Liver (tissue), 9 donors: ENCODE results near the gene NOS2. TPM values are rescaled to one million over a fixed set of nuclear protein-coding genes. Genes with fewer than 3 reads are reported as not detected.

Experiments
- DNase-seq: peaks from one replicate; pipeline ENCODE4 v3.0.0-alpha.2; 2017; ENCODE audit warnings: low spot score
- H3K27ac ChIP-seq, 2 donors: one replicate each; pipeline ENCODE4 v1.7.0; 2013; ENCODE audit warnings: inconsistent platforms in 2 of 2, low read length in 2 of 2, control low read depth in 1 of 2, low read depth in 1 of 2, mild to moderate bottlenecking in 1 of 2
- H3K27me3 ChIP-seq, 4 donors: one replicate each; pipeline versions ENCODE4 v1.6.1 to v1.7.0; 2013; ENCODE audit warnings: low read length in 3 of 4, inconsistent platforms in 1 of 4, mild to moderate bottlenecking in 1 of 4, moderate library complexity in 1 of 4; ENCODE audit not compliant: control insufficient read depth in 4 of 4, insufficient read depth in 4 of 4
- H3K36me3 ChIP-seq, 4 donors: one replicate each; pipeline versions ENCODE4 v1.6.1 to v1.7.0; 2013; ENCODE audit warnings: low read length in 3 of 4, mild to moderate bottlenecking in 3 of 4, low read depth in 1 of 4, moderate library complexity in 1 of 4; ENCODE audit not compliant: control insufficient read depth in 4 of 4, insufficient read depth in 3 of 4
- H3K4me1 ChIP-seq, 4 donors: one replicate each; pipeline versions ENCODE4 v1.6.1 to v1.7.0; 2013; ENCODE audit warnings: low read length in 3 of 4, mild to moderate bottlenecking in 3 of 4, moderate library complexity in 1 of 4; ENCODE audit not compliant: control insufficient read depth in 4 of 4, insufficient read depth in 4 of 4
- H3K4me3 ChIP-seq, 3 donors: one replicate each; pipeline versions ENCODE4 v1.6.1 to v1.7.0; 2013; ENCODE audit warnings: low read length in 3 of 3, control low read depth in 1 of 3, low read depth in 1 of 3, mild to moderate bottlenecking in 1 of 3
- H3K9ac ChIP-seq, 2 donors: one replicate each; pipeline ENCODE4 v1.7.0; 2013; ENCODE audit warnings: low read length in 2 of 2, mild to moderate bottlenecking in 2 of 2, moderate library complexity in 2 of 2, control low read depth in 1 of 2, low read depth in 1 of 2
- H3K9me3 ChIP-seq, 4 donors: one replicate each; pipeline versions ENCODE4 v1.6.1 to v1.7.0; 2013; ENCODE audit warnings: low read length in 3 of 4; ENCODE audit not compliant: control insufficient read depth in 4 of 4
- EGR1 ChIP-seq, 2 donors: IDR thresholded peaks; 2 replicates each; pipeline ENCODE4 v1.6.1; 2016 to 2018; ENCODE audit warnings: antibody characterized with exemption in 2 of 2, low read depth in 2 of 2
- FOXA1 ChIP-seq: IDR thresholded peaks from 2 replicates; pipeline ENCODE4 v1.6.1; 2016; ENCODE audit warnings: antibody characterized with exemption
- FOXA2 ChIP-seq: IDR thresholded peaks from 2 replicates; pipeline ENCODE4 v1.6.1; 2016; ENCODE audit warnings: antibody characterized with exemption
- GABPA ChIP-seq, 2 donors: IDR thresholded peaks in 1 of 2; conservative IDR thresholded peaks in 1 of 2; 2 replicates each; pipeline ENCODE4 v1.6.1; 2016; ENCODE audit warnings: antibody characterized with exemption in 2 of 2, mild to moderate bottlenecking in 1 of 2, moderate library complexity in 1 of 2
- HNF4A ChIP-seq, 2 donors: conservative IDR thresholded peaks; 2 replicates each; pipeline ENCODE4 v1.6.1; 2016; ENCODE audit warnings: antibody characterized with exemption in 2 of 2, mild to moderate bottlenecking in 2 of 2
- HNF4G ChIP-seq: IDR thresholded peaks from 2 replicates; pipeline ENCODE4 v1.6.1; 2016; ENCODE audit warnings: antibody characterized with exemption
- JUND ChIP-seq, 2 donors: IDR thresholded peaks; 2 replicates each; pipeline ENCODE4 v1.6.1; 2016; ENCODE audit warnings: antibody characterized with exemption in 2 of 2
- NR2F2 ChIP-seq: IDR thresholded peaks from 2 replicates; pipeline ENCODE4 v1.6.1; 2016; ENCODE audit warnings: antibody characterized with exemption
- RAD21 ChIP-seq, 2 donors: IDR thresholded peaks; 2 replicates each; pipeline ENCODE4 v1.6.1; 2016; ENCODE audit warnings: antibody characterized with exemption in 2 of 2, mild to moderate bottlenecking in 2 of 2
- RXRA ChIP-seq, 2 donors: IDR thresholded peaks; 2 replicates each; pipeline ENCODE4 v1.6.1; 2017 to 2018; ENCODE audit warnings: antibody characterized with exemption in 2 of 2, mild to moderate bottlenecking in 1 of 2
- SP1 ChIP-seq: IDR thresholded peaks from 2 replicates; pipeline ENCODE4 v1.6.1; 2018; ENCODE audit warnings: antibody characterized with exemption, mild to moderate bottlenecking
- WGBS: extraction: QIAGEN DNeasy Blood & Tissue Kit; methylation state at CpG from one replicate; pipeline ENCODE4 v1.1.7; 2013; 5-methylcytosine and 5-hydroxymethylcytosine counted together
- polyA plus RNA-seq, 2 donors: library from polyadenylated mRNA; stranded (reverse) in 1 of 2; unstranded in 1 of 2; fragments of 200-250 nt in 1 of 2; fragments of >200 nt in 1 of 2; fragmentation: Nextera tagmentation in 1 of 2; extraction: Ambion mirVana in 1 of 2; gene quantifications; one replicate each; pipeline versions ENCODE4 v1.2.1 to v1.2.3, GENCODE V29; 2013 to 2015
- total RNA-seq, 2 donors: library from RNA; depleted of rRNA; stranded (reverse); fragments of >200 nt; gene quantifications; one replicate each; pipeline ENCODE4 v1.2.3, GENCODE V29; 2014
- TF ChIP-seq, protein P1 (sequence below): IDR thresholded peaks from 2 replicates; pipeline ENCODE4 v1.6.1; 2016; ENCODE audit warnings: antibody characterized with exemption
- TF ChIP-seq, protein P2 (sequence below): IDR thresholded peaks from 2 replicates; pipeline ENCODE4 v1.6.1; 2016; ENCODE audit warnings: antibody characterized with exemption, mild to moderate bottlenecking
- TF ChIP-seq, protein P3 (sequence below): IDR thresholded peaks from 2 replicates; pipeline ENCODE4 v1.6.1; 2016; ENCODE audit warnings: antibody characterized with exemption
- TF ChIP-seq, protein P4 (sequence below): IDR thresholded peaks from 2 replicates; pipeline ENCODE4 v1.6.1; 2016; ENCODE audit warnings: antibody characterized with exemption
- TF ChIP-seq, protein P5 (sequence below): fragments of 150-350 bp; IDR thresholded peaks from 2 replicates; pipeline ENCODE4 v1.5.1; 2017; ENCODE audit warnings: improper control_type of control experiment, low read depth, low read length; ENCODE audit not compliant: missing input control
- donor health status: healthy.
- donor health status: healthy.
- donor health status: healthy.
- donor health status: healthy.
- donor health status: healthy.

NOS2 gene
- total and polyA plus RNA-seq, 4 donors = under 0.01 to 0.01 TPM; not detected in 2

DNA sequence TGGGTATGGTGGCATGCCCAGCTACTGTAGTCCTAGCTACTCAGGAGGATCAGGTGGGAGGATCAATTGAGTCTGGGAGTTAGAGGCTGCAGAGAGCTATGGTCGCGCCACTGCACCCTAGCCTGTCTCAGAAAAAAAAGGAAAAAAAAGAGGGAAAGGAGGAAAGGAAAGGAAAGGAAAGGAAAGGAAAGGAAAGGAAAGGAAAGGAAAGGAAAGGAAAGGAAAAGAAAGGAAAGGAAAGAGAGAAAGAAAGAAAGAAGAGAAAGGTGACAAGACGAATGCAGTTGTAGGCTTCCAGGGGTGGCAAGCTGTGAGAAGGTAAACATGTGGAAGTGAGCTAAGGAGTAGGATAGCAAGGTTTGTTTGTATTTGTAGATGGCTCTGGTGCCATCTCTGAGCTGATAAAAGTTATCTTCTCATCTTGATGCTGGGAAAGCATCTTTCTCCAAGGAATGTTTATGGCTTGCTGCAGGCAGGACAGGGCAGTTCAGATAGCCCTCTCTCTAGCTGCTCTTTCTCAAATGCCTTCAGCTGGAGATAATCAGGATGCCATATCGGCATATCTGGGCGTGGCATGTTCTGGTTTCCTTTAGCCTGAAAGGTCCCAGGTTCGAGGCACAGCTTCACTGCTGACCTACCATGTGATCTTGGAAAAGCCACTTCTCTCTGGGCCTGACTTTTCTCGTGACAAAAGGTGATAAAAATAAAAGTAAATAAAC lies 2.8 kb upstream of the NOS2 start:
- H3K4me1 ChIP-seq = peaks cover 0 to 15% (median 9%) of the 10 kb centered on the region in 4 donors
- 81% methylated on average over 7 of the region's 7 CpGs for WGBS
- no peak overlapping the region for H3K27ac ChIP-seq
- H3K9ac ChIP-seq = no peak overlapping the region
- H3K9me3 ChIP-seq = no peaks in the 10 kb centered on the region
- no peaks in the 10 kb centered on the region for H3K27me3 ChIP-seq
- DNase-seq = no peak
- H3K4me3 ChIP-seq = no peak overlapping the region
- TF ChIP-seq, protein P1, sequence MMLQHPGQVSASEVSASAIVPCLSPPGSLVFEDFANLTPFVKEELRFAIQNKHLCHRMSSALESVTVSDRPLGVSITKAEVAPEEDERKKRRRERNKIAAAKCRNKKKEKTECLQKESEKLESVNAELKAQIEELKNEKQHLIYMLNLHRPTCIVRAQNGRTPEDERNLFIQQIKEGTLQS = no peak
- TF ChIP-seq NR2F2 = no peak
- TF ChIP-seq FOXA1 = no peak
- no peak for TF ChIP-seq JUND (IDR thresholded peaks at IDR 0.05)
- TF ChIP-seq RAD21 (IDR thresholded peaks at IDR 0.05) = no peak
- TF ChIP-seq, protein P2, sequence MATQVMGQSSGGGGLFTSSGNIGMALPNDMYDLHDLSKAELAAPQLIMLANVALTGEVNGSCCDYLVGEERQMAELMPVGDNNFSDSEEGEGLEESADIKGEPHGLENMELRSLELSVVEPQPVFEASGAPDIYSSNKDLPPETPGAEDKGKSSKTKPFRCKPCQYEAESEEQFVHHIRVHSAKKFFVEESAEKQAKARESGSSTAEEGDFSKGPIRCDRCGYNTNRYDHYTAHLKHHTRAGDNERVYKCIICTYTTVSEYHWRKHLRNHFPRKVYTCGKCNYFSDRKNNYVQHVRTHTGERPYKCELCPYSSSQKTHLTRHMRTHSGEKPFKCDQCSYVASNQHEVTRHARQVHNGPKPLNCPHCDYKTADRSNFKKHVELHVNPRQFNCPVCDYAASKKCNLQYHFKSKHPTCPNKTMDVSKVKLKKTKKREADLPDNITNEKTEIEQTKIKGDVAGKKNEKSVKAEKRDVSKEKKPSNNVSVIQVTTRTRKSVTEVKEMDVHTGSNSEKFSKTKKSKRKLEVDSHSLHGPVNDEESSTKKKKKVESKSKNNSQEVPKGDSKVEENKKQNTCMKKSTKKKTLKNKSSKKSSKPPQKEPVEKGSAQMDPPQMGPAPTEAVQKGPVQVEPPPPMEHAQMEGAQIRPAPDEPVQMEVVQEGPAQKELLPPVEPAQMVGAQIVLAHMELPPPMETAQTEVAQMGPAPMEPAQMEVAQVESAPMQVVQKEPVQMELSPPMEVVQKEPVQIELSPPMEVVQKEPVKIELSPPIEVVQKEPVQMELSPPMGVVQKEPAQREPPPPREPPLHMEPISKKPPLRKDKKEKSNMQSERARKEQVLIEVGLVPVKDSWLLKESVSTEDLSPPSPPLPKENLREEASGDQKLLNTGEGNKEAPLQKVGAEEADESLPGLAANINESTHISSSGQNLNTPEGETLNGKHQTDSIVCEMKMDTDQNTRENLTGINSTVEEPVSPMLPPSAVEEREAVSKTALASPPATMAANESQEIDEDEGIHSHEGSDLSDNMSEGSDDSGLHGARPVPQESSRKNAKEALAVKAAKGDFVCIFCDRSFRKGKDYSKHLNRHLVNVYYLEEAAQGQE = no peak
- TF ChIP-seq, protein P3, sequence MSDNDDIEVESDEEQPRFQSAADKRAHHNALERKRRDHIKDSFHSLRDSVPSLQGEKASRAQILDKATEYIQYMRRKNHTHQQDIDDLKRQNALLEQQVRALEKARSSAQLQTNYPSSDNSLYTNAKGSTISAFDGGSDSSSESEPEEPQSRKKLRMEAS = no peak
- TF ChIP-seq HNF4A (conservative IDR thresholded peaks at IDR 0.05) = no peak
- TF ChIP-seq, protein P4, sequence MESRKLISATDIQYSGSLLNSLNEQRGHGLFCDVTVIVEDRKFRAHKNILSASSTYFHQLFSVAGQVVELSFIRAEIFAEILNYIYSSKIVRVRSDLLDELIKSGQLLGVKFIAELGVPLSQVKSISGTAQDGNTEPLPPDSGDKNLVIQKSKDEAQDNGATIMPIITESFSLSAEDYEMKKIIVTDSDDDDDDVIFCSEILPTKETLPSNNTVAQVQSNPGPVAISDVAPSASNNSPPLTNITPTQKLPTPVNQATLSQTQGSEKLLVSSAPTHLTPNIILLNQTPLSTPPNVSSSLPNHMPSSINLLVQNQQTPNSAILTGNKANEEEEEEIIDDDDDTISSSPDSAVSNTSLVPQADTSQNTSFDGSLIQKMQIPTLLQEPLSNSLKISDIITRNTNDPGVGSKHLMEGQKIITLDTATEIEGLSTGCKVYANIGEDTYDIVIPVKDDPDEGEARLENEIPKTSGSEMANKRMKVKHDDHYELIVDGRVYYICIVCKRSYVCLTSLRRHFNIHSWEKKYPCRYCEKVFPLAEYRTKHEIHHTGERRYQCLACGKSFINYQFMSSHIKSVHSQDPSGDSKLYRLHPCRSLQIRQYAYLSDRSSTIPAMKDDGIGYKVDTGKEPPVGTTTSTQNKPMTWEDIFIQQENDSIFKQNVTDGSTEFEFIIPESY = no peak
- no peak for TF ChIP-seq GABPA (IDR thresholded peaks at IDR 0.05 in 1 of 2, conservative IDR thresholded peaks at IDR 0.05 in 1 of 2)
- TF ChIP-seq SP1 = no peak
- no peak for TF ChIP-seq EGR1 (IDR thresholded peaks at IDR 0.05; ENCODE audit: low read depth in 2 of 2)
- TF ChIP-seq, protein P5, sequence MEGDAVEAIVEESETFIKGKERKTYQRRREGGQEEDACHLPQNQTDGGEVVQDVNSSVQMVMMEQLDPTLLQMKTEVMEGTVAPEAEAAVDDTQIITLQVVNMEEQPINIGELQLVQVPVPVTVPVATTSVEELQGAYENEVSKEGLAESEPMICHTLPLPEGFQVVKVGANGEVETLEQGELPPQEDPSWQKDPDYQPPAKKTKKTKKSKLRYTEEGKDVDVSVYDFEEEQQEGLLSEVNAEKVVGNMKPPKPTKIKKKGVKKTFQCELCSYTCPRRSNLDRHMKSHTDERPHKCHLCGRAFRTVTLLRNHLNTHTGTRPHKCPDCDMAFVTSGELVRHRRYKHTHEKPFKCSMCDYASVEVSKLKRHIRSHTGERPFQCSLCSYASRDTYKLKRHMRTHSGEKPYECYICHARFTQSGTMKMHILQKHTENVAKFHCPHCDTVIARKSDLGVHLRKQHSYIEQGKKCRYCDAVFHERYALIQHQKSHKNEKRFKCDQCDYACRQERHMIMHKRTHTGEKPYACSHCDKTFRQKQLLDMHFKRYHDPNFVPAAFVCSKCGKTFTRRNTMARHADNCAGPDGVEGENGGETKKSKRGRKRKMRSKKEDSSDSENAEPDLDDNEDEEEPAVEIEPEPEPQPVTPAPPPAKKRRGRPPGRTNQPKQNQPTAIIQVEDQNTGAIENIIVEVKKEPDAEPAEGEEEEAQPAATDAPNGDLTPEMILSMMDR = no peak
- TF ChIP-seq HNF4G = no peak
- no peak for TF ChIP-seq FOXA2
- TF ChIP-seq RXRA (IDR thresholded peaks at IDR 0.05) = no peak
- no peaks in the 10 kb centered on the region for H3K36me3 ChIP-seq
